Liver (tissue), 9 donors: Measurements from ENCODE around the gene TBC1D22B. TPM values are rescaled to one million over a fixed set of nuclear protein-coding genes. Genes with fewer than 3 reads are reported as not detected.
A peak's percentile ranks its signal among the peaks of the same experiment; 100 is the strongest.

Experiments
- DNase-seq: peaks from one replicate; pipeline ENCODE4 v3.0.0-alpha.2; 2017; ENCODE audit warnings: low spot score
- H3K27ac ChIP-seq, 2 donors: one replicate each; pipeline ENCODE4 v1.7.0; 2013; ENCODE audit warnings: inconsistent platforms in 2 of 2, low read length in 2 of 2, control low read depth in 1 of 2, low read depth in 1 of 2, mild to moderate bottlenecking in 1 of 2
- H3K27me3 ChIP-seq, 4 donors: one replicate each; pipeline versions ENCODE4 v1.6.1 to v1.7.0; 2013; ENCODE audit warnings: low read length in 3 of 4, inconsistent platforms in 1 of 4, mild to moderate bottlenecking in 1 of 4, moderate library complexity in 1 of 4; ENCODE audit not compliant: control insufficient read depth in 4 of 4, insufficient read depth in 4 of 4
- H3K36me3 ChIP-seq, 4 donors: one replicate each; pipeline versions ENCODE4 v1.6.1 to v1.7.0; 2013; ENCODE audit warnings: low read length in 3 of 4, mild to moderate bottlenecking in 3 of 4, low read depth in 1 of 4, moderate library complexity in 1 of 4; ENCODE audit not compliant: control insufficient read depth in 4 of 4, insufficient read depth in 3 of 4
- H3K4me1 ChIP-seq, 4 donors: one replicate each; pipeline versions ENCODE4 v1.6.1 to v1.7.0; 2013; ENCODE audit warnings: low read length in 3 of 4, mild to moderate bottlenecking in 3 of 4, moderate library complexity in 1 of 4; ENCODE audit not compliant: control insufficient read depth in 4 of 4, insufficient read depth in 4 of 4
- H3K4me3 ChIP-seq, 3 donors: one replicate each; pipeline versions ENCODE4 v1.6.1 to v1.7.0; 2013; ENCODE audit warnings: low read length in 3 of 3, control low read depth in 1 of 3, low read depth in 1 of 3, mild to moderate bottlenecking in 1 of 3
- H3K9ac ChIP-seq, 2 donors: one replicate each; pipeline ENCODE4 v1.7.0; 2013; ENCODE audit warnings: low read length in 2 of 2, mild to moderate bottlenecking in 2 of 2, moderate library complexity in 2 of 2, control low read depth in 1 of 2, low read depth in 1 of 2
- H3K9me3 ChIP-seq, 4 donors: one replicate each; pipeline versions ENCODE4 v1.6.1 to v1.7.0; 2013; ENCODE audit warnings: low read length in 3 of 4; ENCODE audit not compliant: control insufficient read depth in 4 of 4
- EGR1 ChIP-seq, 2 donors: IDR thresholded peaks; 2 replicates each; pipeline ENCODE4 v1.6.1; 2016 to 2018; ENCODE audit warnings: antibody characterized with exemption in 2 of 2, low read depth in 2 of 2
- FOXA1 ChIP-seq: IDR thresholded peaks from 2 replicates; pipeline ENCODE4 v1.6.1; 2016; ENCODE audit warnings: antibody characterized with exemption
- FOXA2 ChIP-seq: IDR thresholded peaks from 2 replicates; pipeline ENCODE4 v1.6.1; 2016; ENCODE audit warnings: antibody characterized with exemption
- GABPA ChIP-seq, 2 donors: IDR thresholded peaks in 1 of 2; conservative IDR thresholded peaks in 1 of 2; 2 replicates each; pipeline ENCODE4 v1.6.1; 2016; ENCODE audit warnings: antibody characterized with exemption in 2 of 2, mild to moderate bottlenecking in 1 of 2, moderate library complexity in 1 of 2
- HNF4A ChIP-seq, 2 donors: conservative IDR thresholded peaks; 2 replicates each; pipeline ENCODE4 v1.6.1; 2016; ENCODE audit warnings: antibody characterized with exemption in 2 of 2, mild to moderate bottlenecking in 2 of 2
- HNF4G ChIP-seq: IDR thresholded peaks from 2 replicates; pipeline ENCODE4 v1.6.1; 2016; ENCODE audit warnings: antibody characterized with exemption
- JUND ChIP-seq, 2 donors: IDR thresholded peaks; 2 replicates each; pipeline ENCODE4 v1.6.1; 2016; ENCODE audit warnings: antibody characterized with exemption in 2 of 2
- NR2F2 ChIP-seq: IDR thresholded peaks from 2 replicates; pipeline ENCODE4 v1.6.1; 2016; ENCODE audit warnings: antibody characterized with exemption
- RAD21 ChIP-seq, 2 donors: IDR thresholded peaks; 2 replicates each; pipeline ENCODE4 v1.6.1; 2016; ENCODE audit warnings: antibody characterized with exemption in 2 of 2, mild to moderate bottlenecking in 2 of 2
- RXRA ChIP-seq, 2 donors: IDR thresholded peaks; 2 replicates each; pipeline ENCODE4 v1.6.1; 2017 to 2018; ENCODE audit warnings: antibody characterized with exemption in 2 of 2, mild to moderate bottlenecking in 1 of 2
- SP1 ChIP-seq: IDR thresholded peaks from 2 replicates; pipeline ENCODE4 v1.6.1; 2018; ENCODE audit warnings: antibody characterized with exemption, mild to moderate bottlenecking
- TAF1 ChIP-seq: conservative IDR thresholded peaks from 2 replicates; pipeline ENCODE4 v1.6.1; 2016; ENCODE audit warnings: antibody characterized with exemption, mild to moderate bottlenecking
- YY1 ChIP-seq: IDR thresholded peaks from 2 replicates; pipeline ENCODE4 v1.6.1; 2016; ENCODE audit warnings: antibody characterized with exemption, mild to moderate bottlenecking
- WGBS: extraction: QIAGEN DNeasy Blood & Tissue Kit; methylation state at CpG from one replicate; pipeline ENCODE4 v1.1.7; 2013; 5-methylcytosine and 5-hydroxymethylcytosine counted together
- polyA plus RNA-seq, 2 donors: library from polyadenylated mRNA; stranded (reverse) in 1 of 2; unstranded in 1 of 2; fragments of 200-250 nt in 1 of 2; fragments of >200 nt in 1 of 2; fragmentation: Nextera tagmentation in 1 of 2; extraction: Ambion mirVana in 1 of 2; gene quantifications; one replicate each; pipeline versions ENCODE4 v1.2.1 to v1.2.3, GENCODE V29; 2013 to 2015
- total RNA-seq, 2 donors: library from RNA; depleted of rRNA; stranded (reverse); fragments of >200 nt; gene quantifications; one replicate each; pipeline ENCODE4 v1.2.3, GENCODE V29; 2014
- TF ChIP-seq, protein P1 (sequence below): fragments of 150-350 bp; IDR thresholded peaks from 2 replicates; pipeline ENCODE4 v1.5.1; 2017; ENCODE audit warnings: improper control_type of control experiment, low read depth, low read length; ENCODE audit not compliant: missing input control
- TF ChIP-seq, protein P2 (sequence below): IDR thresholded peaks from 2 replicates; pipeline ENCODE4 v1.6.1; 2016; ENCODE audit warnings: antibody characterized with exemption
- TF ChIP-seq, protein P3 (sequence below): IDR thresholded peaks from 2 replicates; pipeline ENCODE4 v1.6.1; 2016; ENCODE audit warnings: antibody characterized with exemption
- TF ChIP-seq, protein P4 (sequence below): IDR thresholded peaks from 2 replicates; pipeline ENCODE4 v1.6.1; 2016; ENCODE audit warnings: antibody characterized with exemption, mild to moderate bottlenecking
- TF ChIP-seq, protein P5 (sequence below): IDR thresholded peaks from 2 replicates; pipeline ENCODE4 v1.6.1; 2016; ENCODE audit warnings: antibody characterized with exemption
- donor health status: healthy.
- donor health status: healthy.
- donor health status: healthy.
- donor health status: healthy.
- donor health status: healthy.

TBC1D22B gene
- total and polyA plus RNA-seq, 4 donors = 1.4 to 10.7 (median 1.9) TPM

DNA sequence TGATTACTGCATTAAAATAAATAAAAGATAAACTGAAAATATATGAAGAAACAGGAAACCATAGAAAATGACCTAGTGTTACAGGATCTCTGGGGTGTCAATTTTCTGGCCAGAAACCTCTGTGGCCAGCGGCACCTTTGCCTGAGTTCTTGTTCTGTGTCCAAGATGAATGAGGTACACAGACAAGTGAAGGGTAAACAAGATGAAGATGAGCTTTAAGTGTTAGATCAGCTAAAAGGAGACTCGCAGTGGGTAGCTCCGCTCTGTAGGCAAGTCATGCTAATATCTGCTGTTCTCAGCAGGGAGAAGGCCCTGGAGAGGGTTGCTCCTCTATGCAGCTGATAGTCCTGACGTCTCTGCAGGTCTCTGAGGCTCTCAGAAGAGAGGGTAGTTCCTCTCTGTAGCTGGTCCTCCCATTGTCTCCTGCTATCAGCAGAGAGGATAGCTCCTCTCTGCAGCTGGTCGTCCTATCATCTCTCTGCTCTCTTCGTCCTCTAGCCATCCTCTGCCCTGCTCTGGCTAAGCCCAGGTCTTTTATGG lies 35.9 kb upstream of the TBC1D22B start:
- H3K4me3 ChIP-seq = peak overlapping the region in 2 of 3 donors; percentile 60 to 62
- no peak overlapping the region for H3K27ac ChIP-seq
- H3K9me3 ChIP-seq = no peaks in the 10 kb centered on the region
- no peaks in the 10 kb centered on the region for H3K36me3 ChIP-seq
- no peak for DNase-seq
- H3K9ac ChIP-seq = no peak overlapping the region
- no peak for TF ChIP-seq SP1
- TF ChIP-seq, protein P1, sequence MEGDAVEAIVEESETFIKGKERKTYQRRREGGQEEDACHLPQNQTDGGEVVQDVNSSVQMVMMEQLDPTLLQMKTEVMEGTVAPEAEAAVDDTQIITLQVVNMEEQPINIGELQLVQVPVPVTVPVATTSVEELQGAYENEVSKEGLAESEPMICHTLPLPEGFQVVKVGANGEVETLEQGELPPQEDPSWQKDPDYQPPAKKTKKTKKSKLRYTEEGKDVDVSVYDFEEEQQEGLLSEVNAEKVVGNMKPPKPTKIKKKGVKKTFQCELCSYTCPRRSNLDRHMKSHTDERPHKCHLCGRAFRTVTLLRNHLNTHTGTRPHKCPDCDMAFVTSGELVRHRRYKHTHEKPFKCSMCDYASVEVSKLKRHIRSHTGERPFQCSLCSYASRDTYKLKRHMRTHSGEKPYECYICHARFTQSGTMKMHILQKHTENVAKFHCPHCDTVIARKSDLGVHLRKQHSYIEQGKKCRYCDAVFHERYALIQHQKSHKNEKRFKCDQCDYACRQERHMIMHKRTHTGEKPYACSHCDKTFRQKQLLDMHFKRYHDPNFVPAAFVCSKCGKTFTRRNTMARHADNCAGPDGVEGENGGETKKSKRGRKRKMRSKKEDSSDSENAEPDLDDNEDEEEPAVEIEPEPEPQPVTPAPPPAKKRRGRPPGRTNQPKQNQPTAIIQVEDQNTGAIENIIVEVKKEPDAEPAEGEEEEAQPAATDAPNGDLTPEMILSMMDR = no peak
- TF ChIP-seq HNF4A (conservative IDR thresholded peaks at IDR 0.05) = no peak
- TF ChIP-seq FOXA1 = no peak
- TF ChIP-seq, protein P2, sequence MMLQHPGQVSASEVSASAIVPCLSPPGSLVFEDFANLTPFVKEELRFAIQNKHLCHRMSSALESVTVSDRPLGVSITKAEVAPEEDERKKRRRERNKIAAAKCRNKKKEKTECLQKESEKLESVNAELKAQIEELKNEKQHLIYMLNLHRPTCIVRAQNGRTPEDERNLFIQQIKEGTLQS = no peak
- TF ChIP-seq FOXA2 = no peak
- TF ChIP-seq, protein P3, sequence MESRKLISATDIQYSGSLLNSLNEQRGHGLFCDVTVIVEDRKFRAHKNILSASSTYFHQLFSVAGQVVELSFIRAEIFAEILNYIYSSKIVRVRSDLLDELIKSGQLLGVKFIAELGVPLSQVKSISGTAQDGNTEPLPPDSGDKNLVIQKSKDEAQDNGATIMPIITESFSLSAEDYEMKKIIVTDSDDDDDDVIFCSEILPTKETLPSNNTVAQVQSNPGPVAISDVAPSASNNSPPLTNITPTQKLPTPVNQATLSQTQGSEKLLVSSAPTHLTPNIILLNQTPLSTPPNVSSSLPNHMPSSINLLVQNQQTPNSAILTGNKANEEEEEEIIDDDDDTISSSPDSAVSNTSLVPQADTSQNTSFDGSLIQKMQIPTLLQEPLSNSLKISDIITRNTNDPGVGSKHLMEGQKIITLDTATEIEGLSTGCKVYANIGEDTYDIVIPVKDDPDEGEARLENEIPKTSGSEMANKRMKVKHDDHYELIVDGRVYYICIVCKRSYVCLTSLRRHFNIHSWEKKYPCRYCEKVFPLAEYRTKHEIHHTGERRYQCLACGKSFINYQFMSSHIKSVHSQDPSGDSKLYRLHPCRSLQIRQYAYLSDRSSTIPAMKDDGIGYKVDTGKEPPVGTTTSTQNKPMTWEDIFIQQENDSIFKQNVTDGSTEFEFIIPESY = no peak
- TF ChIP-seq RXRA (IDR thresholded peaks at IDR 0.05) = no peak
- no peak for TF ChIP-seq JUND (IDR thresholded peaks at IDR 0.05)
- no peak for TF ChIP-seq GABPA (IDR thresholded peaks at IDR 0.05 in 1 of 2, conservative IDR thresholded peaks at IDR 0.05 in 1 of 2)
- no peak for TF ChIP-seq YY1
- no peaks in the 10 kb centered on the region for H3K27me3 ChIP-seq
- peaks cover 0 to 11% (median 6%) of the 10 kb centered on the region in 4 donors for H3K4me1 ChIP-seq
- 66% methylated on average over 6 of the region's 6 CpGs for WGBS

DNA sequence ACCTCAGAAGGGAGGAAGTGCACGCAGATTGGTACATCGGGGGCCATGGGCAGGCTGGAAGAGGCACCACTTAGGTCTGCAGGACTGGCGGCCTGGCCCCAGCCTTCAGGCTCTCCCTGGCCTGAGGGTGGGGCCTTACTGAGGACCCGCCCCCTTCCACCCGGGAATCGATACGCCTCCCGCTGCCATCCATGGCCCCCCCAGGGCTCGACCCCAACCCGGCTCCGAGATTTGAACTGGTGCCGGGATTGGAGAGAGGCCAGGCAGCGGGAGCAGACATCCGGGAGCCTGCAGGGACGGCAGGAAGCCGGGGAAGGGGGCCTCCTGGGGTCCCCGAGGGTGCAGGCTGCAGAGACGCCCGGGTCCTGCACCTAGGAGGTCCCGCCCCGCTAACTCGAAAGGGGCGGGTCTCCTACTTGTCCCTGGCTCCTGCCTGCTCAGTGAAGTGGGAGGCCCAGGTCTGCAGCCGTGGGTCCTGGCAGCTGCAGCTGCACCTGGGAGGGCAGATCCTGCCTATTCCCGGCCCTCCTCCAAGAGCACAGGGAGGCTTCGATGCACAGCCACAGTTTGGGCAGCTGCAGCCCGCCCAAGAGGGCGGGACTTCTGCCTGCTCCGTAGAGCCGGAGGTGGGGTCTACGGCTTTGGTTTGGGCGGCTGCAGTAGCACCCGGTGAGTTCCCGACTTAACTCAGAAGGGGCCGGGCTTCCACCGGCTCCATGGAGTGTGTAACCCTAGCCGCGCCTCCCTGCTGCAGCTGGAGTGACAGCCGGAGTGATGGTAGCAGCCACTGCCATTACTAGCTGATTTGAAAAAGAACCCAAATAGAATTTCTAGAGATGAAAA lies 35.2 kb upstream of the TBC1D22B start:
- H3K4me3 ChIP-seq = peak overlapping the region; percentile 60 to 75 (median 62)
- H3K9ac ChIP-seq = peak overlapping the region in 1 of 2 donors; percentile 7
- WGBS = under 1% methylated on average over 39 of the region's 39 CpGs
- no peaks in the 10 kb centered on the region for H3K36me3 ChIP-seq
- H3K4me1 ChIP-seq = peaks cover 0 to 11% (median 6%) of the 10 kb centered on the region in 4 donors
- H3K27me3 ChIP-seq = no peaks in the 10 kb centered on the region
- H3K27ac ChIP-seq = peak overlapping the region in 1 of 2 donors; percentile 34
- DNase-seq = peak; percentile 80
- H3K9me3 ChIP-seq = no peaks in the 10 kb centered on the region
- TF ChIP-seq GABPA (IDR thresholded peaks at IDR 0.05 in 1 of 2, conservative IDR thresholded peaks at IDR 0.05 in 1 of 2) (peak in 1 of 2 donors; percentile 28), RXRA (IDR thresholded peaks at IDR 0.05) (peak; percentile 38 to 45), RAD21 (IDR thresholded peaks at IDR 0.05) (peak; percentile 53 to 64), EGR1 (IDR thresholded peaks at IDR 0.05; ENCODE audit: low read depth in 2 of 2) (no peak), TAF1 (no peak), NR2F2 (no peak), HNF4G (no peak), JUND (IDR thresholded peaks at IDR 0.05) (no peak), SP1 (peak; percentile 69)
- TF ChIP-seq, protein P4, sequence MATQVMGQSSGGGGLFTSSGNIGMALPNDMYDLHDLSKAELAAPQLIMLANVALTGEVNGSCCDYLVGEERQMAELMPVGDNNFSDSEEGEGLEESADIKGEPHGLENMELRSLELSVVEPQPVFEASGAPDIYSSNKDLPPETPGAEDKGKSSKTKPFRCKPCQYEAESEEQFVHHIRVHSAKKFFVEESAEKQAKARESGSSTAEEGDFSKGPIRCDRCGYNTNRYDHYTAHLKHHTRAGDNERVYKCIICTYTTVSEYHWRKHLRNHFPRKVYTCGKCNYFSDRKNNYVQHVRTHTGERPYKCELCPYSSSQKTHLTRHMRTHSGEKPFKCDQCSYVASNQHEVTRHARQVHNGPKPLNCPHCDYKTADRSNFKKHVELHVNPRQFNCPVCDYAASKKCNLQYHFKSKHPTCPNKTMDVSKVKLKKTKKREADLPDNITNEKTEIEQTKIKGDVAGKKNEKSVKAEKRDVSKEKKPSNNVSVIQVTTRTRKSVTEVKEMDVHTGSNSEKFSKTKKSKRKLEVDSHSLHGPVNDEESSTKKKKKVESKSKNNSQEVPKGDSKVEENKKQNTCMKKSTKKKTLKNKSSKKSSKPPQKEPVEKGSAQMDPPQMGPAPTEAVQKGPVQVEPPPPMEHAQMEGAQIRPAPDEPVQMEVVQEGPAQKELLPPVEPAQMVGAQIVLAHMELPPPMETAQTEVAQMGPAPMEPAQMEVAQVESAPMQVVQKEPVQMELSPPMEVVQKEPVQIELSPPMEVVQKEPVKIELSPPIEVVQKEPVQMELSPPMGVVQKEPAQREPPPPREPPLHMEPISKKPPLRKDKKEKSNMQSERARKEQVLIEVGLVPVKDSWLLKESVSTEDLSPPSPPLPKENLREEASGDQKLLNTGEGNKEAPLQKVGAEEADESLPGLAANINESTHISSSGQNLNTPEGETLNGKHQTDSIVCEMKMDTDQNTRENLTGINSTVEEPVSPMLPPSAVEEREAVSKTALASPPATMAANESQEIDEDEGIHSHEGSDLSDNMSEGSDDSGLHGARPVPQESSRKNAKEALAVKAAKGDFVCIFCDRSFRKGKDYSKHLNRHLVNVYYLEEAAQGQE = peak; percentile 81
- TF ChIP-seq, protein P3 = no peak
- TF ChIP-seq, protein P5, sequence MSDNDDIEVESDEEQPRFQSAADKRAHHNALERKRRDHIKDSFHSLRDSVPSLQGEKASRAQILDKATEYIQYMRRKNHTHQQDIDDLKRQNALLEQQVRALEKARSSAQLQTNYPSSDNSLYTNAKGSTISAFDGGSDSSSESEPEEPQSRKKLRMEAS = peak; percentile 28
- TF ChIP-seq, protein P1 = no peak
